Prostate gland (tissue), 2 donors: ENCODE data around the gene MBNL1.

ENCODE experiments used
- POLR2A ChIP-seq: fragments of 450-650 bp; IDR thresholded peaks from one replicate; pipeline ENCODE4 v1.6.1; 2016; ENCODE audit warnings: antibody characterized with exemption, mild to moderate bottlenecking
- POLR2AphosphoS5 ChIP-seq: sonication (generic); formaldehyde crosslinking; IDR thresholded peaks from one replicate; pipeline ENCODE4 v1.6.1; 2017; ENCODE audit warnings: antibody characterized with exemption
- TF ChIP-seq, protein P1 (sequence below), 4 experiments: fragments of 200-600 bp in 2 of 4; fragments of 450-650 bp in 2 of 4; sonication (generic) in 2 of 4; IDR thresholded peaks; 1 replicate in 3 of 4; 2 replicates in 1 of 4; pipeline ENCODE4 v1.5.1; 2016 to 2019; ENCODE audit warnings: antibody characterized with exemption in 4 of 4, mild to moderate bottlenecking in 2 of 4, moderate library complexity in 2 of 4

DNA sequence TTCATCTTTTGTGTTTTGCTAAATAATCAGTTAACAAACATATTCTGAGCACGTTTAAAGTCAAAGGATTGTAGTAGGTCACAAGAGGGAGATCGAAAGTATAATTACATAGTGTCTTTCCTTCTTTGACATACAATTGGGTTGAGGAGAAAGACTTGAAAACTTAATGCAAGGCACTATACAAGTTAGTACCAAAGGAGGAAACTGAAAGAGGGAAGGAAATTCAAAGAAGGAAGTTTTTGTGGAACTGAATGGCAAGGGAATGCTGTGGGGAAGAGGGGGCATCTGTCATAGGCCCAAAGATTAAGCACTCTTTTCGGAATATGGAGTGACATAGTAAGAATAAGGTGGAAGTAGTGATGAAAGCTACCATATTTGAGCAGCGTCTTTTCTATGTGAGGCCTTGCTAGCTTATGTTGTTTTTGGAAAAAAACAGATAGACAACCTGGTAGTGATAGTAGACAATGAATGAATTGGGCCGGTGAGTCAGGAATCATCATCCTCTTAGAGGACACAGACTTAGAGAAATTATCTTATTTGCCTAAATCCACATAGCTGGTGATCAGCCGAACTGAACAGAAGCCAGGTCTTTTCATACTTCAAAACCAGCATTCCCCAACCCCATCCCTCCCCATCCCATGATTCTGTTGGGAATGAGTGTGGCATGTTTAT, 10.2 kb downstream of the MBNL1 start:
- TF ChIP-seq, protein P1, sequence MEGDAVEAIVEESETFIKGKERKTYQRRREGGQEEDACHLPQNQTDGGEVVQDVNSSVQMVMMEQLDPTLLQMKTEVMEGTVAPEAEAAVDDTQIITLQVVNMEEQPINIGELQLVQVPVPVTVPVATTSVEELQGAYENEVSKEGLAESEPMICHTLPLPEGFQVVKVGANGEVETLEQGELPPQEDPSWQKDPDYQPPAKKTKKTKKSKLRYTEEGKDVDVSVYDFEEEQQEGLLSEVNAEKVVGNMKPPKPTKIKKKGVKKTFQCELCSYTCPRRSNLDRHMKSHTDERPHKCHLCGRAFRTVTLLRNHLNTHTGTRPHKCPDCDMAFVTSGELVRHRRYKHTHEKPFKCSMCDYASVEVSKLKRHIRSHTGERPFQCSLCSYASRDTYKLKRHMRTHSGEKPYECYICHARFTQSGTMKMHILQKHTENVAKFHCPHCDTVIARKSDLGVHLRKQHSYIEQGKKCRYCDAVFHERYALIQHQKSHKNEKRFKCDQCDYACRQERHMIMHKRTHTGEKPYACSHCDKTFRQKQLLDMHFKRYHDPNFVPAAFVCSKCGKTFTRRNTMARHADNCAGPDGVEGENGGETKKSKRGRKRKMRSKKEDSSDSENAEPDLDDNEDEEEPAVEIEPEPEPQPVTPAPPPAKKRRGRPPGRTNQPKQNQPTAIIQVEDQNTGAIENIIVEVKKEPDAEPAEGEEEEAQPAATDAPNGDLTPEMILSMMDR (IDR thresholded peaks at IDR 0.05), result no peak
- TF ChIP-seq POLR2A, result no peak
- TF ChIP-seq POLR2AphosphoS5, result no peak
